Breast epithelium (tissue), 3 donors: ENCODE data around the gene ZBTB40.

ENCODE experiments used
- CTCF ChIP-seq, 3 donors: fragments of 450-650 bp; IDR thresholded peaks; one replicate each; pipeline ENCODE4 v1.5.1; 2016 to 2017; ENCODE audit warnings: antibody characterized with exemption in 3 of 3, mild to moderate bottlenecking in 3 of 3, moderate library complexity in 3 of 3
- POLR2A ChIP-seq: fragments of 450-650 bp; IDR thresholded peaks from one replicate; pipeline ENCODE4 v1.6.1; 2016; ENCODE audit warnings: antibody characterized with exemption, mild to moderate bottlenecking, moderate library complexity
- POLR2AphosphoS5 ChIP-seq, 3 donors: sonication (generic); formaldehyde crosslinking; IDR thresholded peaks; one replicate each; pipeline ENCODE4 v1.6.1; 2017; ENCODE audit warnings: antibody characterized with exemption in 3 of 3

GRCh38 chr1:22449636-22450035 lies 2.0 kb upstream of the ZBTB40 start:
- TF ChIP-seq CTCF (IDR thresholded peaks at IDR 0.05): no peak
- no peak for TF ChIP-seq POLR2AphosphoS5 (IDR thresholded peaks at IDR 0.05)
- no peak for TF ChIP-seq POLR2A
